Natural killer cell (primary cell): ENCODE results near the gene ZSWIM8. TPM values are rescaled to one million over a fixed set of nuclear protein-coding genes. Genes with fewer than 3 reads are reported as not detected.

ENCODE experiments used
- ATAC-seq, 3 donors: fragments of 150-1000 bp in 2 of 3; fragments of 200-7000 bp in 1 of 3; cut with Tn5 transposase; 1 replicate in 1 of 3; 2 replicates in 2 of 3; pipeline ENCODE4 v1.10.0; 2021; ENCODE audit warnings: mild to moderate bottlenecking in 2 of 3, moderate library complexity in 2 of 3
- DNase-seq, 2 donors: peaks; one replicate each; pipeline versions ENCODE4 v3.0.0 to v3.0.0-alpha.2; 2013 to 2021; ENCODE audit warnings: mixed read lengths in 1 of 2
- H3K27ac ChIP-seq: one replicate; pipeline ENCODE4 v1.5.1; 2013; ENCODE audit warnings: mild to moderate bottlenecking, low read length
- H3K27me3 ChIP-seq: one replicate; pipeline ENCODE4 v1.6.1; 2013; ENCODE audit warnings: low read length; ENCODE audit not compliant: control insufficient read depth, insufficient read depth
- H3K36me3 ChIP-seq: one replicate; pipeline ENCODE4 v1.6.1; 2013; ENCODE audit warnings: low read length; ENCODE audit not compliant: control insufficient read depth, insufficient read depth
- H3K4me1 ChIP-seq: one replicate; pipeline ENCODE4 v1.6.1; 2013; ENCODE audit warnings: low read length; ENCODE audit not compliant: control insufficient read depth, insufficient read depth
- H3K4me3 ChIP-seq: one replicate; pipeline ENCODE4 v1.5.1; 2013; ENCODE audit warnings: low read length
- H3K9me3 ChIP-seq: one replicate; pipeline ENCODE4 v1.6.1; 2013; ENCODE audit warnings: low read length; ENCODE audit not compliant: control insufficient read depth, insufficient read depth
- H3K27ac Mint-ChIP-seq, 2 donors: one replicate each; pipeline ENCODE4 v1.8.0; 2022; ENCODE audit warnings: mild to moderate bottlenecking in 2 of 2, mixed read lengths in 2 of 2, moderate library complexity in 1 of 2
- H3K27me3 Mint-ChIP-seq, 2 donors: one replicate each; pipeline ENCODE4 v1.8.0; 2022; ENCODE audit warnings: low read depth in 2 of 2, mixed read lengths in 2 of 2
- H3K36me3 Mint-ChIP-seq: one replicate; pipeline ENCODE4 v1.8.0; 2022; ENCODE audit warnings: mixed read lengths
- H3K4me1 Mint-ChIP-seq, 2 donors: one replicate each; pipeline ENCODE4 v1.8.0; 2022; ENCODE audit warnings: mixed read lengths in 2 of 2
- H3K4me3 Mint-ChIP-seq: one replicate; pipeline ENCODE4 v1.8.0; 2022; ENCODE audit warnings: mild to moderate bottlenecking, moderate library complexity, mixed read lengths
- H3K9me3 Mint-ChIP-seq, 2 donors: one replicate each; pipeline ENCODE4 v1.8.0; 2022; ENCODE audit warnings: mixed read lengths in 2 of 2
- CTCF ChIP-seq: fragments of 200-600 bp; IDR thresholded peaks from one replicate; pipeline ENCODE4 v1.8.0; 2022; ENCODE audit warnings: antibody characterized with exemption
- WGBS: methylation state at CpG from one replicate; pipeline ENCODE4 v1.1.7; 2013; ENCODE audit warnings: missing lambda C conversion rate; ENCODE audit not compliant: insufficient coverage; 5-methylcytosine and 5-hydroxymethylcytosine counted together
- intact Hi-C: fragments of 100-400 bp; cut with micrococcal nuclease; formaldehyde crosslinking; loops from one replicate; pipeline ENCODE4 v1.14.2; 2022
- total RNA-seq, 4 donors: library from RNA; stranded (reverse); fragments of 120-200 nt in 1 of 4; gene quantifications; one replicate each; pipeline versions ENCODE4 v1.2.3 to v1.2.4, GENCODE V29; 2013 to 2022

ZSWIM8 gene
- total RNA-seq, 3 donors from 2014 or later (not counting 1 experiment from before 2014, with no cell fraction given): 157 to 161 (median 159) TPM

- peaks cover 6% of the 10 kb centered on the region for H3K4me1 ChIP-seq
- 91% methylated on average over 9 of the region's 10 CpGs for WGBS
- ATAC-seq (peak in 1 of 3 donors; percentile 11), DNase-seq (no peak)
- Mint-ChIP-seq H3K27ac (peak overlapping the region in 1 of 2 donors; percentile 51), H3K36me3 (peaks cover 11% of the 10 kb centered on the region), H3K27me3 (no peaks in the 10 kb centered on the region), H3K4me3 (no peak overlapping the region), H3K9me3 (no peaks in the 10 kb centered on the region), H3K4me1 (peaks cover 0 to 13% of the 10 kb centered on the region in 2 donors)
- H3K4me3 ChIP-seq: no peak overlapping the region
- H3K27me3 ChIP-seq: no peaks in the 10 kb centered on the region
- no peak for TF ChIP-seq CTCF
- H3K27ac ChIP-seq: no peak overlapping the region
- peaks cover 92% of the 10 kb centered on the region for H3K36me3 ChIP-seq
- no peaks in the 10 kb centered on the region for H3K9me3 ChIP-seq
- intact Hi-C loops: no loop called here
Observed at GRCh38 chr10:73798927-73799560, 13.6 kb downstream of the ZSWIM8 start.

GRCh38 chr10:73799899-73800559, 14.6 kb downstream of the ZSWIM8 start:
- TF ChIP-seq CTCF: no peak
- H3K27me3 Mint-ChIP-seq: no peaks in the 10 kb centered on the region
- intact Hi-C loops: no loop called here
- no peaks in the 10 kb centered on the region for H3K9me3 ChIP-seq
- H3K27ac Mint-ChIP-seq: no peak overlapping the region
- WGBS: 93% methylated on average over 9 of the region's 9 CpGs
- H3K4me3 ChIP-seq: no peak overlapping the region
- H3K9me3 Mint-ChIP-seq: no peaks in the 10 kb centered on the region
- ATAC-seq: peak in 1 of 3 donors; percentile 12
- H3K4me1 Mint-ChIP-seq: peaks cover 0 to 13% of the 10 kb centered on the region in 2 donors
- H3K4me3 Mint-ChIP-seq: no peak overlapping the region
- peaks cover 11% of the 10 kb centered on the region for H3K36me3 Mint-ChIP-seq
- H3K27ac ChIP-seq: no peak overlapping the region
- H3K4me1 ChIP-seq: peaks cover 6% of the 10 kb centered on the region
- DNase-seq: no peak
- peaks cover 89% of the 10 kb centered on the region for H3K36me3 ChIP-seq
- H3K27me3 ChIP-seq: no peaks in the 10 kb centered on the region

DNA sequence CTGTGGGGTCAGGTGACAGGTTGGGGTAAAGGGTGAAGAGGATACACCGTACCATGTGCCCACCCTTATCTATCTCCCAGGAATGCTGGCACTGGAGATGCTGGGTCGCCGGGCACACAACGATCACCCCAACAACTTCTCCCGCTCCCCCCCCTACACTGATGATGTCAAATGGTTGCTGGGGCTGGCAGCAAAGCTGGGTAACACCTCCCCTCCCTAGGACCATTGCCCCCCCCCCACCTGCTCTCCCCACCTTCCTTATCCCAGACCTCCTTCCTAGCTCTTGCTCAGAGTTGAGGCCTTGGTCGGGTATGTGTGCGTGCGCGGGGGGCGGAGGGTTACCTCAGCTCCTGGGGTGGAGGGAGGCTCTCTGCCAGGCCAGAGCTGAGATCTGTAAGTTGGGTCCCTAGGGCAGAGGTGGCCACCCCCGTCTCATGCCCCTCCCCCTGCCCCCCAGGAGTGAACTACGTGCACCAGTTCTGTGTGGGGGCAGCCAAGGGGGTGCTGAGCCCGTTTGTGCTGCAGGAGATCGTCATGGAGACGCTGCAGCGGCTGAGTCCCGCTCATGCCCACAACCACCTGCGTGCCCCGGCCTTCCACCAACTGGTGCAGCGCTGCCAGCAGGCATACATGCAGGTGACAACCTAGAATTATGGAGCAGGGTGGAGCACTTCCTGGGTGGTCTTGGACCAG, 15.3 kb downstream of the ZSWIM8 start:
- no peak overlapping the region for H3K27ac ChIP-seq
- H3K4me1 ChIP-seq: peaks cover 6% of the 10 kb centered on the region
- H3K4me3 Mint-ChIP-seq: no peak overlapping the region
- intact Hi-C loops: no loop called here
- no peak for DNase-seq
- no peaks in the 10 kb centered on the region for H3K9me3 Mint-ChIP-seq
- no peaks in the 10 kb centered on the region for H3K9me3 ChIP-seq
- H3K36me3 ChIP-seq: peaks cover 86% of the 10 kb centered on the region
- ATAC-seq: peak in 2 of 3 donors; percentile 3 to 15
- no peaks in the 10 kb centered on the region for H3K27me3 Mint-ChIP-seq
- no peaks in the 10 kb centered on the region for H3K27me3 ChIP-seq
- H3K27ac Mint-ChIP-seq: no peak overlapping the region
- no peak for TF ChIP-seq CTCF
- H3K4me1 Mint-ChIP-seq: peaks cover 0 to 14% of the 10 kb centered on the region in 2 donors
- WGBS: 88% methylated on average over 15 of the region's 20 CpGs
- peaks cover 11% of the 10 kb centered on the region for H3K36me3 Mint-ChIP-seq
- H3K4me3 ChIP-seq: no peak overlapping the region
